ENCODE data around the gene PELI1. TPM values are rescaled to one million over a fixed set of nuclear protein-coding genes. Genes with fewer than 3 reads are reported as not detected.

Gene PELI1
- total and polyA plus RNA-seq, 2 of the 8 experiments (the other 6 are each of a cell fraction or from before 2014, with no cell fraction given) = 21.8 to 57.1 TPM

- no peak for FAIRE-seq
- DNase-seq (ENCODE audit: low read depth in 1 of 2, low spot score in 2 of 2) = no peak
- WGBS, 2 experiments (ENCODE audit: extremely low coverage in 1 of 2, insufficient coverage in 1 of 2, insufficient read length in 1 of 2, insufficient replicate concordance in 2 of 2, low coverage in 1 of 2, low lambda C conversion rate in 2 of 2, missing lambda C conversion rate in 1 of 2) = 94% methylated on average over 8 of the region's 8 CpGs; no CpG with 5 or more reads in 1 of the 2 experiments
- TF ChIP-seq CEBPB (IDR thresholded peaks at IDR 0.05; ENCODE audit: low read depth, low read length) = no peak
- TF ChIP-seq EZH2 (IDR thresholded peaks at IDR 0.05; ENCODE audit: low read depth, low read length, severe bottlenecking) = no peak
- TF ChIP-seq POLR2AphosphoS5 (IDR thresholded peaks at IDR 0.05; ENCODE audit: low read depth, low read length) = no peak
- TF ChIP-seq JUN (IDR thresholded peaks at IDR 0.05; ENCODE audit: low read depth, low read length) = no peak
- no peak for TF ChIP-seq ATF2 (IDR thresholded peaks at IDR 0.05; ENCODE audit: low read length)
- no peak for TF ChIP-seq HDAC2 (IDR thresholded peaks at IDR 0.05; ENCODE audit: borderline replicate concordance in 1 of 2, low read depth in 2 of 2, low read length in 2 of 2)
- TF ChIP-seq ATF3 (IDR thresholded peaks at IDR 0.05; ENCODE audit: insufficient read depth, low read depth, low read length) = no peak
- no peak for TF ChIP-seq SUZ12 (IDR thresholded peaks at IDR 0.05; ENCODE audit: low read length)
- TF ChIP-seq SRF (IDR thresholded peaks at IDR 0.05; ENCODE audit: low read depth, low read length) = no peak
- no peak for TF ChIP-seq CTBP2 (IDR thresholded peaks at IDR 0.05; ENCODE audit: borderline replicate concordance, insufficient read depth, insufficient read length, low read length)
- no peak for TF ChIP-seq PHF8 (conservative IDR thresholded peaks at IDR 0.05; ENCODE audit: low read depth, low read length)
These were observed 63.2 kb downstream of the PELI1 start for GRCh38 chr2:64081046-64081445.

More at GRCh38 chr2:64081046-64081445, 63.2 kb downstream of the PELI1 start:
- Histone ChIP-seq H2BK20ac (ENCODE audit: low read length) (peak overlapping the region; percentile 43; the same call in 1 of the 2 replicates), H3K18ac (ENCODE audit: extremely low read depth, low read length) (no peak overlapping the region; the same call in 1 of the 2 replicates), H3K27me3 (replicated peaks in 1 of 4; ENCODE audit: control insufficient read depth in 3 of 4, extremely low read depth in 1 of 4, insufficient read depth in 3 of 4, low read length in 3 of 4) (no peaks in the 10 kb centered on the region), H2BK12ac (ENCODE audit: low read depth, low read length) (no peak overlapping the region), H4K91ac (replicated peaks; ENCODE audit: insufficient read length, low read length) (no peak overlapping the region), H3K79me2 (ENCODE audit: control insufficient read depth in 1 of 2, insufficient read depth in 2 of 2, low read length in 2 of 2) (no peaks in the 10 kb centered on the region), H3K23ac (ENCODE audit: insufficient read length) (no peak overlapping the region), H2BK120ac (replicated peaks; ENCODE audit: low read depth, low read length) (no peak overlapping the region), H3K4me1 (replicated peaks in 1 of 4; ENCODE audit: control insufficient read depth in 3 of 4, insufficient read depth in 4 of 4, low read length in 3 of 4) (no peaks in the 10 kb centered on the region), H3K4me3 (ENCODE audit: extremely low read depth in 1 of 4, insufficient read depth in 2 of 4, low read depth in 3 of 4, low read length in 4 of 4) (no peak overlapping the region), H2BK15ac (ENCODE audit: low read length) (0 out of 2 replicates have a peak overlapping the region, but pooled peaks have one; percentile 88), H3K14ac (ENCODE audit: insufficient read length) (no peak overlapping the region), H3K4me2 (ENCODE audit: insufficient read depth in 1 of 2, low read depth in 2 of 2, low read length in 2 of 2) (no peak overlapping the region), H3K4ac (replicated peaks; ENCODE audit: insufficient read length, low read depth, low read length) (no peak overlapping the region), H3K27ac (ENCODE audit: low read depth, low read length) (no peak overlapping the region), H3K9me3 (ENCODE audit: insufficient read depth in 2 of 2, low read depth in 1 of 2, low read length in 1 of 2) (no peaks in the 10 kb centered on the region), H4K20me1 (replicated peaks in 1 of 2; ENCODE audit: control insufficient read depth in 1 of 2, insufficient read depth in 2 of 2, low read length in 2 of 2) (no peaks in the 10 kb centered on the region), H3K23me2 (ENCODE audit: low read depth, low read length) (peaks cover 2% of the 10 kb centered on the region; the same call in 1 of the 2 replicates), H2AFZ (ENCODE audit: low read length) (no peak overlapping the region), H4K8ac (ENCODE audit: extremely low read depth, insufficient read depth, low read length) (no peak overlapping the region), H3K9ac (replicated peaks in 1 of 4; ENCODE audit: extremely low read depth in 1 of 4, low read depth in 3 of 4, low read length in 3 of 4) (no peak overlapping the region), H2BK5ac (ENCODE audit: low read depth, low read length) (no peak overlapping the region), H3K56ac (replicated peaks; ENCODE audit: insufficient read length, low read depth, low read length) (no peak overlapping the region), H4K5ac (ENCODE audit: insufficient read length, low read depth, low read length) (no peak overlapping the region), H3K36me3 (ENCODE audit: control insufficient read depth in 2 of 4, insufficient read depth in 4 of 4, low read length in 3 of 4) (no peaks in the 10 kb centered on the region), H2AK5ac (ENCODE audit: low read depth, low read length) (no peak overlapping the region), H3K79me1 (ENCODE audit: low read depth, low read length) (no peaks in the 10 kb centered on the region)
- POLR2A ChIA-PET (ENCODE audit: partially characterized antibody) = no interaction called here
- CTCF ChIA-PET (ENCODE audit: partially characterized antibody) = interaction anchor here (1.2 kb wide), 1 partner anchor 250 kb away, joined by 3 read pairs; no protein-coding TSS in a partner anchor
